Neural cell (in vitro differentiated cells): ENCODE measurements around the gene IGSF5. TPM values are rescaled to one million over a fixed set of nuclear protein-coding genes. Genes with fewer than 3 reads are reported as not detected.
"Not testable (repeated sequence)": the region's sequence is repeated elsewhere in the genome, so short reads cannot be mapped to it uniquely, and the experiment has no call there.

Experiments used
- H2AFZ ChIP-seq: fragments of 200-600, 300-800 bp; sonication (generic), shearing (Covaris generic); 2 replicates; pipeline ENCODE4 v1.6.0; 2014; ENCODE audit warnings: low read depth, mild to moderate bottlenecking, antibody characterized with exemption, low read length, moderate library complexity
- H3F3A ChIP-seq: fragments of 200-600 bp; shearing (Covaris generic); 2 replicates; pipeline ENCODE4 v1.6.1; 2016; ENCODE audit warnings: mild to moderate bottlenecking, moderate library complexity, mixed read lengths, antibody characterized with exemption, low read length; ENCODE audit not compliant: insufficient read depth, poor library complexity, severe bottlenecking
- H3K27ac ChIP-seq: fragments of 200-600, 300-800 bp; sonication (generic), shearing (Covaris generic); 2 replicates; pipeline ENCODE4 v1.5.1; 2014; ENCODE audit warnings: mild to moderate bottlenecking, low read length, moderate library complexity
- H3K27me3 ChIP-seq: fragments of 300-800, 200-600 bp; sonication (generic), shearing (Covaris generic); 2 replicates; pipeline ENCODE4 v1.6.0; 2014; ENCODE audit warnings: mild to moderate bottlenecking, low read depth, low read length, moderate library complexity; ENCODE audit not compliant: insufficient read depth
- H3K36me3 ChIP-seq: fragments of 300-800, 200-600 bp; sonication (generic), shearing (Covaris generic); 2 replicates; pipeline ENCODE4 v1.5.1; 2014; ENCODE audit warnings: mild to moderate bottlenecking, antibody characterized with exemption, low read length, moderate library complexity; ENCODE audit not compliant: insufficient read depth
- H3K4me2 ChIP-seq: fragments of 300-800, 200-600 bp; sonication (generic), shearing (Covaris generic); 2 replicates; pipeline ENCODE4 v1.6.0; 2014; ENCODE audit warnings: mild to moderate bottlenecking, low read length
- H3K4me3 ChIP-seq: fragments of 300-800, 200-600 bp; sonication (generic), shearing (Covaris generic); 2 replicates; pipeline ENCODE4 v1.5.1; 2014; ENCODE audit warnings: mild to moderate bottlenecking, low read length, moderate library complexity
- H3K79me2 ChIP-seq: fragments of 200-600 bp; shearing (Covaris generic); replicated peaks from 2 replicates; pipeline ENCODE4 v1.6.0; 2014; ENCODE audit warnings: mild to moderate bottlenecking, low read length, moderate library complexity; ENCODE audit not compliant: insufficient read depth
- H3K9ac ChIP-seq: fragments of 300-800, 200-600 bp; sonication (generic), shearing (Covaris generic); 2 replicates; pipeline ENCODE4 v1.6.1; 2016; ENCODE audit warnings: mild to moderate bottlenecking, low read length, mixed read lengths
- H3K9me2 ChIP-seq: fragments of 200-600 bp; shearing (Covaris generic); 2 replicates; pipeline ENCODE4 v1.6.1; 2016; ENCODE audit warnings: mild to moderate bottlenecking, low read length, mixed read lengths; ENCODE audit not compliant: insufficient read depth
- H3K9me3 ChIP-seq: fragments of 200-600, 300-800 bp; sonication (generic), shearing (Covaris generic); 2 replicates; pipeline ENCODE4 v1.6.1; 2016; ENCODE audit warnings: mild to moderate bottlenecking, mixed run types, low read length, moderate library complexity, mixed read lengths
- H4K20me1 ChIP-seq: fragments of 200-600 bp; shearing (Covaris generic); 2 replicates; pipeline ENCODE4 v1.6.1; 2016; ENCODE audit warnings: mild to moderate bottlenecking, mixed run types; ENCODE audit not compliant: insufficient read depth
- EP300 ChIP-seq: fragments of 450-650 bp; conservative IDR thresholded peaks from 2 replicates; pipeline ENCODE4 v1.6.1; 2014; ENCODE audit warnings: antibody characterized with exemption, mild to moderate bottlenecking, moderate library complexity; ENCODE audit not compliant: poor library complexity, severe bottlenecking
- EZH2 ChIP-seq: fragments of 200-600, 300-800 bp; shearing (Covaris generic), sonication (generic); IDR thresholded peaks from 2 replicates; pipeline ENCODE4 v1.6.1; 2014; ENCODE audit warnings: antibody characterized with exemption, low read length, borderline replicate concordance, mild to moderate bottlenecking; ENCODE audit not compliant: insufficient read depth, poor library complexity, severe bottlenecking
- MXI1 ChIP-seq: fragments of 450-650 bp; conservative IDR thresholded peaks from 2 replicates; pipeline ENCODE4 v1.6.1; 2014; ENCODE audit warnings: antibody characterized with exemption, mild to moderate bottlenecking; ENCODE audit not compliant: poor library complexity, severe bottlenecking
- POLR2AphosphoS5 ChIP-seq: IDR thresholded peaks from 2 replicates; pipeline ENCODE4 v1.6.1; 2012
- RAD21 ChIP-seq: fragments of 450-650 bp; conservative IDR thresholded peaks from 2 replicates; pipeline ENCODE4 v1.6.1; 2014; ENCODE audit warnings: antibody characterized with exemption, mild to moderate bottlenecking, moderate library complexity
- REST ChIP-seq: IDR thresholded peaks from 2 replicates; pipeline ENCODE4 v1.6.1; 2012; ENCODE audit warnings: borderline replicate concordance
- SMC3 ChIP-seq: fragments of 450-650 bp; conservative IDR thresholded peaks from 2 replicates; pipeline ENCODE4 v1.6.1; 2014; ENCODE audit warnings: antibody characterized with exemption, mild to moderate bottlenecking, moderate library complexity; ENCODE audit not compliant: poor library complexity
- TAF1 ChIP-seq: IDR thresholded peaks from 2 replicates; pipeline ENCODE4 v1.6.1; 2012; ENCODE audit warnings: low read depth
- polyA minus RNA-seq: library from RNA; depleted of rRNA, polyadenylated mRNA; stranded (reverse); fragments of >200 nt; gene quantifications from 2 replicates; pipeline ENCODE4 v1.2.3, GENCODE V29; 2014
- polyA plus RNA-seq: library from polyadenylated mRNA; depleted of rRNA; stranded (reverse); fragments of >200 nt; gene quantifications from 2 replicates; pipeline ENCODE4 v1.2.3, GENCODE V29; 2014
- TF ChIP-seq, protein P1 (sequence below): fragments of 450-650 bp; IDR thresholded peaks from 2 replicates; pipeline ENCODE4 v1.5.1; 2014; ENCODE audit warnings: antibody characterized with exemption, mild to moderate bottlenecking, moderate library complexity; ENCODE audit not compliant: poor library complexity, severe bottlenecking

Gene IGSF5
- polyA plus RNA-seq: 0.72 and 1.1 TPM in 2 replicates
- polyA minus RNA-seq: 1.0 and 1.5 TPM in 2 replicates

- H3K9me3 ChIP-seq, H3K4me2 ChIP-seq, H4K20me1 ChIP-seq, H3K27me3 ChIP-seq, H2AFZ ChIP-seq, H3K9ac ChIP-seq, H3K9me2 ChIP-seq, H3K36me3 ChIP-seq, H3K27ac ChIP-seq, H3K79me2 ChIP-seq, H3K4me3 ChIP-seq, H3F3A ChIP-seq: not testable (repeated sequence)
Observed at GRCh38 chr21:39744883-39745282, at the start of gene IGSF5. TSS of gene IGSF5 (plus strand) at chr21:39745183. CDS start at chr21:39745510, 327 bp downstream.

DNA sequence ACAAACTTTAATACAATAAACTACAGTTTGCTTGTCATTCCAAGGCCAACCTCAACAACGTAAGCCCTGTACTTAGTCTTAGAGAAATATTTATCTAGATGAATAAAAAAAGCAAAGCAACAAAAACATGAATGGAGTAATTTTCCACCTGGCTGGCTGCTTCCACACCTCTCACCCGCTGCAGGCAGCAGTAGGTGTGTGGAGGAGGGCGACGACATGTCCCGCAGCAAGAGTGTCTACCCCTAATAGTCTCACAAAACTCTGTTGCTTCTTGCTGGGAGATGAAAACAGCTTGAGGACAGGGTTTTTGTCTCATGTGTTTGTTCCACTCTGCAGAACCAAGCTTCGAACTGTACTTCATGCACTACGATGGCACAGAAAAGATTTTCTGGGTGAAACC is 48.8 kb upstream of the IGSF5 start:
- Histone ChIP-seq H3K27ac (no peak overlapping the region), H4K20me1 (no peaks in the 10 kb centered on the region), H3K36me3 (no peaks in the 10 kb centered on the region), H3K27me3 (no peaks in the 10 kb centered on the region), H3K4me3 (no peak overlapping the region), H3K79me2 (no peaks in the 10 kb centered on the region), H2AFZ (no peak overlapping the region), H3F3A (no peaks in the 10 kb centered on the region), H3K9me3 (no peaks in the 10 kb centered on the region), H3K4me2 (no peak overlapping the region), H3K9me2 (no peaks in the 10 kb centered on the region), H3K9ac (no peak overlapping the region)
- TF ChIP-seq TAF1 (no peak), MXI1 (no peak), EP300 (no peak), SMC3 (no peak), REST (no peak), EZH2 (no peak), RAD21 (no peak), POLR2AphosphoS5 (no peak)
- TF ChIP-seq, protein P1, sequence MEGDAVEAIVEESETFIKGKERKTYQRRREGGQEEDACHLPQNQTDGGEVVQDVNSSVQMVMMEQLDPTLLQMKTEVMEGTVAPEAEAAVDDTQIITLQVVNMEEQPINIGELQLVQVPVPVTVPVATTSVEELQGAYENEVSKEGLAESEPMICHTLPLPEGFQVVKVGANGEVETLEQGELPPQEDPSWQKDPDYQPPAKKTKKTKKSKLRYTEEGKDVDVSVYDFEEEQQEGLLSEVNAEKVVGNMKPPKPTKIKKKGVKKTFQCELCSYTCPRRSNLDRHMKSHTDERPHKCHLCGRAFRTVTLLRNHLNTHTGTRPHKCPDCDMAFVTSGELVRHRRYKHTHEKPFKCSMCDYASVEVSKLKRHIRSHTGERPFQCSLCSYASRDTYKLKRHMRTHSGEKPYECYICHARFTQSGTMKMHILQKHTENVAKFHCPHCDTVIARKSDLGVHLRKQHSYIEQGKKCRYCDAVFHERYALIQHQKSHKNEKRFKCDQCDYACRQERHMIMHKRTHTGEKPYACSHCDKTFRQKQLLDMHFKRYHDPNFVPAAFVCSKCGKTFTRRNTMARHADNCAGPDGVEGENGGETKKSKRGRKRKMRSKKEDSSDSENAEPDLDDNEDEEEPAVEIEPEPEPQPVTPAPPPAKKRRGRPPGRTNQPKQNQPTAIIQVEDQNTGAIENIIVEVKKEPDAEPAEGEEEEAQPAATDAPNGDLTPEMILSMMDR: no peak

DNA sequence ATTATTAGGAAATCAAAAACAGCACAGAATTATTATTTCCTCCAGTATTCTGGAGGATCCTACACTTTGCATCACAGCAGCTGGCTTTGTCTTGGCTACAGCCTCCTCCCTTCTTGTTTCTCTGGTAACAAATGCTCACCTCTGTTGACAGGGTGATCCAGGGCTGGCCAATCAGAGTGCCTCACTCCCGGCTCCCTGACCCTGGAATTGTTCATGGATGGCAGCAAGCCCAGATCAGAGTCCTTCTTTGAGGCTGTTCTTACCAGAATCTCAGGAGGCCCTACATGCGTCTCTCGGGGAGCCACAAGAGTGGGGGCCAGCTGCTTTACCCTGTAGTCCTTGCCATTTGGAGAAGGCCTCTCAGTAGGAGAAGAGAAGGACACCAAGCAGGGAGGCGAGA is 48.4 kb upstream of the IGSF5 start:
- H2AFZ ChIP-seq: no peak overlapping the region
- H3K4me2 ChIP-seq: no peak overlapping the region
- TF ChIP-seq SMC3 (no peak), EZH2 (no peak), POLR2AphosphoS5 (no peak), REST (no peak), RAD21 (no peak), EP300 (no peak), TAF1 (no peak), MXI1 (no peak)
- TF ChIP-seq, protein P1: no peak

More for the DNA sequence above, 48.4 kb upstream of the IGSF5 start:
- Histone ChIP-seq H3K9me3 (no peaks in the 10 kb centered on the region), H3K27ac (no peak overlapping the region), H3K9me2 (no peaks in the 10 kb centered on the region), H3F3A (no peaks in the 10 kb centered on the region), H3K9ac (no peak overlapping the region), H3K36me3 (no peaks in the 10 kb centered on the region), H4K20me1 (no peaks in the 10 kb centered on the region), H3K4me3 (no peak overlapping the region), H3K79me2 (no peaks in the 10 kb centered on the region), H3K27me3 (no peaks in the 10 kb centered on the region)
